Right lobe of liver (tissue), 6 donors: Measurements from ENCODE around the gene GALNT15. TPM values are rescaled to one million over a fixed set of nuclear protein-coding genes. Genes with fewer than 3 reads are reported as not detected.
A peak's percentile ranks its signal among the peaks of the same experiment; 100 is the strongest.

Experiments
- ATAC-seq, 4 donors: fragments of 200-7000 bp; cut with Tn5 transposase; one replicate each; pipeline ENCODE4 v1.9.1; 2020; ENCODE audit warnings: mild to moderate bottlenecking in 4 of 4, moderate library complexity in 4 of 4
- DNase-seq, 3 donors: peaks; one replicate each; pipeline ENCODE4 v3.0.0-alpha.2; 2020
- H3K27ac ChIP-seq, 3 donors: fragments of 200-600 bp; one replicate each; pipeline ENCODE4 v1.8.0; 2022
- H3K27me3 ChIP-seq, 2 donors: fragments of 200-600 bp; one replicate each; pipeline ENCODE4 v1.8.0; 2022
- H3K36me3 ChIP-seq, 4 donors: fragments of 200-600 bp; sonication (generic) in 1 of 4; one replicate each; pipeline versions ENCODE4 v1.5.1 to v1.8.0; 2017 to 2022; ENCODE audit warnings: control low read depth in 1 of 4
- H3K4me1 ChIP-seq, 4 donors: fragments of 200-600 bp; sonication (generic) in 1 of 4; one replicate each; pipeline versions ENCODE4 v1.5.1 to v1.8.0; 2017 to 2022; ENCODE audit warnings: control low read depth in 1 of 4
- H3K4me3 ChIP-seq, 3 donors: fragments of 200-600 bp; one replicate each; pipeline ENCODE4 v1.8.0; 2022
- H3K9me3 ChIP-seq, 4 donors: fragments of 200-600 bp; sonication (generic) in 1 of 4; one replicate each; pipeline versions ENCODE4 v1.5.1 to v1.8.0; 2017 to 2022; ENCODE audit warnings: control low read depth in 1 of 4
- CTCF ChIP-seq, 4 donors: fragments of 200-600 bp in 3 of 4; fragments of 450-650 bp in 1 of 4; IDR thresholded peaks; one replicate each; pipeline versions ENCODE4 v1.5.1 to v1.8.0; 2016 to 2022; ENCODE audit warnings: antibody characterized with exemption in 4 of 4, mild to moderate bottlenecking in 2 of 4
- POLR2A ChIP-seq: fragments of 450-650 bp; IDR thresholded peaks from one replicate; pipeline ENCODE4 v1.6.1; 2017; ENCODE audit warnings: antibody characterized with exemption, mild to moderate bottlenecking
- WGBS: methylation state at CpG from one replicate; pipeline ENCODE4 v1.1.6; 2018; ENCODE audit warnings: low coverage, low lambda C conversion rate; ENCODE audit not compliant: insufficient coverage; ENCODE audit errors: missing lambda C conversion rate; 5-methylcytosine and 5-hydroxymethylcytosine counted together
- intact Hi-C, 2 donors: fragments of 100-400 bp; cut with DNase I; formaldehyde crosslinking; loops; one replicate each; pipeline versions ENCODE4 v1.11.2 to v1.14.1; 2022
- total RNA-seq, 6 experiments: library from RNA; depleted of rRNA in 2 of 6; stranded (reverse); fragments of >200 nt in 2 of 6; fragmentation: NEBNext Ultra II Directional in 3 of 6; extraction: Animal tissue kit (Norgen Biotek cat#: 25700) in 3 of 6; gene quantifications; one replicate each; pipeline versions ENCODE4 v1.1.0 to v1.2.4, GENCODE V29; 2016 to 2023
- donor health status: DM: no; HTN: yes; CAD: no.
- donor health status: DM: no; HTN: no; CAD: no.
- donor health status: DM: no; HTN: no; CAD: no.
- donor health status: DM: no; HTN: yes; CAD: no.
- donor health status: DM: no; HTN: yes; CAD: no.

Gene GALNT15
- total RNA-seq, 6 experiments from 2014 or later = 2.0 to 9.2 (median 4.0) TPM

- ATAC-seq (no peak), DNase-seq (no peak)
- intact Hi-C loops = no loop called here
- H3K4me1 ChIP-seq = peaks cover 0 to 26% (median 0%) of the 10 kb centered on the region in 4 donors
- TF ChIP-seq CTCF (IDR thresholded peaks at IDR 0.05) (no peak), POLR2A (no peak)
- no peaks in the 10 kb centered on the region for H3K27me3 ChIP-seq
- no peaks in the 10 kb centered on the region for H3K36me3 ChIP-seq
- H3K9me3 ChIP-seq = no peaks in the 10 kb centered on the region
- H3K4me3 ChIP-seq = no peak overlapping the region
- no peak overlapping the region for H3K27ac ChIP-seq
- 90% methylated on average over 1 of the region's 1 CpG for WGBS
Observed at GRCh38 chr3:16233806-16234205, 59.3 kb downstream of the GALNT15 start.

GRCh38 chr3:16234281-16234680 lies 59.8 kb downstream of the GALNT15 start:
- Histone ChIP-seq H3K36me3 (no peaks in the 10 kb centered on the region), H3K4me1 (peaks cover 0 to 31% (median 0%) of the 10 kb centered on the region in 4 donors), H3K4me3 (no peak overlapping the region), H3K27me3 (no peaks in the 10 kb centered on the region), H3K9me3 (no peaks in the 10 kb centered on the region), H3K27ac (no peak overlapping the region)
- TF ChIP-seq CTCF (IDR thresholded peaks at IDR 0.05) (no peak), POLR2A (no peak)
- no peak for DNase-seq
- 92% methylated on average over 2 of the region's 2 CpGs for WGBS
- intact Hi-C loops = no loop called here
- no peak for ATAC-seq

- WGBS = 71% methylated on average over 4 of the region's 4 CpGs
- no peaks in the 10 kb centered on the region for H3K9me3 ChIP-seq
- DNase-seq (no peak), ATAC-seq (peak in 3 of 4 donors; percentile 31 to 76 (median 61))
- intact Hi-C loops = no loop called here
- no peaks in the 10 kb centered on the region for H3K36me3 ChIP-seq
- no peak overlapping the region for H3K4me3 ChIP-seq
- H3K4me1 ChIP-seq = peaks cover 0 to 48% (median 0%) of the 10 kb centered on the region in 4 donors
- no peak for TF ChIP-seq CTCF (IDR thresholded peaks at IDR 0.05)
- TF ChIP-seq POLR2A = no peak
- peak overlapping the region in 1 of 3 donors; percentile 27 for H3K27ac ChIP-seq
- no peaks in the 10 kb centered on the region for H3K27me3 ChIP-seq
Observed at GRCh38 chr3:16236030-16236639, 61.7 kb downstream of the GALNT15 start.

- intact Hi-C loops = no loop called here
- Histone ChIP-seq H3K9me3 (no peaks in the 10 kb centered on the region), H3K36me3 (no peaks in the 10 kb centered on the region), H3K4me3 (no peak overlapping the region), H3K27ac (peak overlapping the region in 1 of 3 donors; percentile 27), H3K27me3 (no peaks in the 10 kb centered on the region), H3K4me1 (peaks cover 0 to 56% (median 0%) of the 10 kb centered on the region in 4 donors)
- DNase-seq = no peak
- TF ChIP-seq CTCF (IDR thresholded peaks at IDR 0.05) (no peak), POLR2A (no peak)
- ATAC-seq = peak in 1 of 4 donors; percentile 4
- WGBS = 63% methylated on average over 3 of the region's 3 CpGs
Observed at GRCh38 chr3:16236856-16237393, 62.4 kb downstream of the GALNT15 start.
